ENCODE measurements around the gene C1S.
A peak's percentile ranks its signal among the peaks of the same experiment; 100 is the strongest.

C1S gene

DNA sequence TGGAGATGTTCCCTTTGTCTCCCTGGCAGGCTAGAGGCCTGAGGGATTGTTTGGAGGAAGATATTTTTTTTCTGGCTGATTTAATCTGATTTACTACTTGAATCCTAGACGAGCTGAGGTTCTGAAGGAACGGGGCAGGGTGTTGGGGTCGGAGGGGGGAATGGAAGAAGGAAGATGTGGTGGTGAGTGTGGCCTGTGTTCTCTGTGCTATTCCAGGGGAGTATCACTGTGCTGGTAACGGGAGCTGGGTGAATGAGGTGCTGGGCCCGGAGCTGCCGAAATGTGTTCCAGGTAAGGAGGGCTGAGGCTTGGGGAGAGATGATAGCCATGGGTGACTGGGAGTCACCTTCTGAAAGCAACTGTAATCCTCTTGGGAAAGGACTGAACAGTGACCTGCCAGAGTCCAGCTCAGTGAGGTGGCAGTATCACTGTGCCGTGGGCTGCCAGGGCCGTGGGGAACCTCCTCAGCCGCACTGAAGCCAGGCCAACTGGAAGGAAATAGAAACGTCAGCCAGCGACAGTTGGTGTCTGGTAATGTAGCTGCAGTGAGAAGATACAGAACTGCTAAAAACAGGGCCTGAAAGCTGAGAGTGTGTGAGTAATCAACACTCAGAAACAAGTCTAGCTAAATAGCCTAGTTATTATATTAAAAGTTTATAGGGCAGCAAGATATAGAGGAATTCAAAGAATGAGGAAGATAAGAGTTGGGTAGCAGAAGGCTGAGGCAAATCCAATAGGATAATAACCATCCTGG lies 7.9 kb downstream of the C1S start:
- Histone ChIP-seq H3K4me3 (no peak overlapping the region), H3K27ac (peak overlapping the region in 1 of 2 donors; percentile 55)
- DNase-seq (ENCODE audit: low spot score): peak; percentile 72
- TF ChIP-seq, protein P1, sequence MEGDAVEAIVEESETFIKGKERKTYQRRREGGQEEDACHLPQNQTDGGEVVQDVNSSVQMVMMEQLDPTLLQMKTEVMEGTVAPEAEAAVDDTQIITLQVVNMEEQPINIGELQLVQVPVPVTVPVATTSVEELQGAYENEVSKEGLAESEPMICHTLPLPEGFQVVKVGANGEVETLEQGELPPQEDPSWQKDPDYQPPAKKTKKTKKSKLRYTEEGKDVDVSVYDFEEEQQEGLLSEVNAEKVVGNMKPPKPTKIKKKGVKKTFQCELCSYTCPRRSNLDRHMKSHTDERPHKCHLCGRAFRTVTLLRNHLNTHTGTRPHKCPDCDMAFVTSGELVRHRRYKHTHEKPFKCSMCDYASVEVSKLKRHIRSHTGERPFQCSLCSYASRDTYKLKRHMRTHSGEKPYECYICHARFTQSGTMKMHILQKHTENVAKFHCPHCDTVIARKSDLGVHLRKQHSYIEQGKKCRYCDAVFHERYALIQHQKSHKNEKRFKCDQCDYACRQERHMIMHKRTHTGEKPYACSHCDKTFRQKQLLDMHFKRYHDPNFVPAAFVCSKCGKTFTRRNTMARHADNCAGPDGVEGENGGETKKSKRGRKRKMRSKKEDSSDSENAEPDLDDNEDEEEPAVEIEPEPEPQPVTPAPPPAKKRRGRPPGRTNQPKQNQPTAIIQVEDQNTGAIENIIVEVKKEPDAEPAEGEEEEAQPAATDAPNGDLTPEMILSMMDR (IDR thresholded peaks at IDR 0.05): no peak

DNA sequence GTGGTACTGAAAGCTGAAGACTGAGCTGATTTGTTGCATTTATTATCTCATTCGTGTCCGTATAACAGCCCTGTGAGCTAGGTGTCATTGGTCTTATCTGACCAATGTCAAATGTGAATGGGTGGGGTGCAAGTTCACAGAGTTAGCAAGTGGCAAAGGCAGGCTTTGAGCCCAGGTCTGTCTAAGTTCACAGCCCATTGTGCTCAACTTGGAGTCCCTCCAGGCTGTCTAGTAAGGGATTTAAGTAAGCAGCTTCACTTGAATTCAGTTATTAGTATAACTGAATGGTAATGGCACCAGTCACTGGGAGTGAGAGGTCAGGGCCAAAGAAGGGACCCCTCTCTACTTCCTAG lies 8.5 kb downstream of the C1S start:
- TF ChIP-seq, protein P1 (IDR thresholded peaks at IDR 0.05): no peak
- H3K27ac ChIP-seq: peak overlapping the region in 1 of 2 donors; percentile 55

DNA sequence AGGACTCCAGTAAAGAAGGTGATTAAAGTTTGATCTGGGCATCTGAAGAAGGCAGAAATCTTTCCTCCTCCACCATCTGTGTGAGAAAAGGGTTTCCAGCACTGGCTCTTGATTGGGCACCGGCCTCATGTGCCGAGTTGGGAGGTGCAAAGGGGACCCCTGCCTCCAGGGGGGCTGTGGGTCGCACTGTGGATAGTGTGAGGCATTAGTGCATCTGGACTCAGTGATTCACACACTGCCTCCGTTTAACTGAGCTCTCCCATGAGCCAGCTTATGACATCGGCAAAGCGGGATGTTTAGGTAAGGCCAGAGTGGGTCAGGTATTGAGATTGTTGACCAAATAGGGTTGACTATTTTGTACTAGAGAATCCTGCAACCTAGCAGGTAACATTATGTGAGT lies 8.9 kb downstream of the C1S start:
- DNase-seq (ENCODE audit: low spot score): no peak
- no peak overlapping the region for H3K27ac ChIP-seq

More for the DNA sequence above, 8.5 kb downstream of the C1S start:
- DNase-seq (ENCODE audit: low spot score): no peak
- no peak overlapping the region for H3K4me3 ChIP-seq

DNA sequence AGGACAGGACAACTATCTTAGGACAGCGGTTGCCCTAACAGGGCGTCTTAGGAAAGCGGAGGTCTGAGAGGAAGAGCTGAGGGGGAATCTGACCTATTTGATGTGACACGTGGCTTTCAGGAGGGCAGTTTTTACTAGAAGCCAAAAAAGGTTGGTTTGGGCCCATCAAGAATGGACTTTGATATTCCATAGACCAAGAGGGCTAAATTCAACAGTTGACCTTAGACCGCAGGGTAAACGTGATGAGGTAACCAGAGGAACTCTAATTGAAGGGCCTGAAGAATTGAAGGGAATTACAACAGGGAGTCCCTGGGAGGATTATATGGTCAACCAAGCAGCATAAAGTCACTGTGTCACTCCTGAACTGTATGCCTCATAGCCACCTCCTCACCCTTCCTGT lies 11.5 kb downstream of the C1S start:
- TF ChIP-seq, protein P1 (IDR thresholded peaks at IDR 0.05): no peak

More for the DNA sequence above, 8.9 kb downstream of the C1S start:
- H3K4me3 ChIP-seq: no peak overlapping the region
- TF ChIP-seq, protein P1 (IDR thresholded peaks at IDR 0.05): no peak

DNA sequence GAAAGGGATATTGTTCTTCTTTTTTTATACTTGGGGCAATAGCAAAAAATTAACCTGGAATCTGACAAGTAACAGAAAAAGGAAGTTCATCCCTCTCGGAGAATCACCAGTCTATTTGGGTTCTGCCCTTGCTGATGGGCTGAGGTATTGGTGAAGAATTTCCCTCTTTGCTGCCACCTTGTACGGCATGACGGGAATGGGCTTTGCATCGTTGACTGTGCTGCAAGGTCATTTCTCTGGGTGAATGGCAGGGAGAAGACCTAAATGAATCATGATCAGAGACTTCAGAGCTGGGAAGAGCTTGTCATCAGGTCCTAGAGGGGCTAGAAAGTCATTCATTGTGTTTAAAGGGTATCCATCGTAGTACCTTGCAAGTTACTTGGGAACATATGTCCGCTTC lies 12.0 kb downstream of the C1S start:
- no peak overlapping the region for H3K4me3 ChIP-seq
- TF ChIP-seq, protein P1 (IDR thresholded peaks at IDR 0.05): no peak
- H3K27ac ChIP-seq: no peak overlapping the region
- DNase-seq (ENCODE audit: low spot score): no peak

More for the DNA sequence above, 11.5 kb downstream of the C1S start:
- H3K4me3 ChIP-seq: no peak overlapping the region
- no peak overlapping the region for H3K27ac ChIP-seq
- DNase-seq (ENCODE audit: low spot score): no peak

DNA sequence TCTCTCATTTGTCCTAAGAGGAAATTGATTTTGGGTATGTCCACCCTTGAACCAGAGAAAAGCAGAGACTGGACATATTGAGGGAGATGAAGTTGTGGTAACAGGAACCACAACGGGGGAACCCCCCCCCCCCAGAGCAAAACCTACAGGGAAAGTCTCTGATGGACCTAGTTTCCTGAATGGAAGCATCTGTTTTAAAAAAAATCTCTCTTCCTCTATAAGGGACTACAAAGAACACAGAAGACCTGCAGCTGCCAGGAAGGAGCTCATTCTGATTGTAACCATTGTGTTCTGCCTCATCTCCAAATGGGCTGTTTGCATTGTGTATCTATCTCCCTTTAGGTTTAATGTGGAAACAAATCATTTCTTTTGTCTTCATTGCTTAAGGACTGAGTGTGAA lies 13.4 kb downstream of the C1S start:
- DNase-seq (ENCODE audit: low spot score): no peak
- TF ChIP-seq, protein P1 (IDR thresholded peaks at IDR 0.05): no peak
- no peak overlapping the region for H3K27ac ChIP-seq
- H3K4me3 ChIP-seq: no peak overlapping the region

DNA sequence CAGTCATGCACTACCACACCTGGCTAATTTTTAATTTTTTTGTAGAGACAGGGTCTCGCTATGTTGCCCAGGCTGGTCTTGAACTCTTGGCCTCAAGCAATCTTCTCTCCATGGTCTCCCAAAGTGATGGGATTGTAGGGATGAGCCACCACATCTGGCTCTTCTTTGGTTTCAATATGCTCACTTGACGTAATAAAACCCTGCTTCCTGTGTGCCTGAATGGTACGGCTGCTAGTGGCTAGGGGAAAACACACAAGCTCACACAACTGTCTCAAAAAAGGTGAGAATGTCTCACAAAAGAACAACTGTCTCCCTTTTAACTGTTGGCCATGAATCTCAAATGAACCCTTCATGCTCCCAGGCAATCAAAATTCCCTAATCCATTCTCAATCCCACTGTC lies 15.0 kb downstream of the C1S start:
- TF ChIP-seq, protein P1 (IDR thresholded peaks at IDR 0.05): no peak
- no peak for DNase-seq (ENCODE audit: low spot score)
- Histone ChIP-seq H3K4me3 (no peak overlapping the region), H3K27ac (peak overlapping the region in 1 of 2 donors; percentile 37)
